GM12891 (cell line): ENCODE results near the gene SRGAP1.

Source experiments
- PAX5 ChIP-seq: IDR thresholded peaks from 2 replicates; pipeline ENCODE4 v1.6.1; 2011; ENCODE audit warnings: low read length, moderate library complexity, mild to moderate bottlenecking; ENCODE audit not compliant: insufficient read depth, severe bottlenecking
- POLR2A ChIP-seq: IDR thresholded peaks from 2 replicates; pipeline ENCODE4 v1.6.1; 2011; ENCODE audit warnings: low read depth, low read length, control low read depth
- POLR2AphosphoS5 ChIP-seq: IDR thresholded peaks from 2 replicates; pipeline ENCODE4 v1.6.1; 2011; ENCODE audit warnings: low read depth, low read length, control low read depth
- POU2F2 ChIP-seq: IDR thresholded peaks from 2 replicates; pipeline ENCODE4 v1.6.1; 2011; ENCODE audit warnings: low read depth, mild to moderate bottlenecking, control low read depth, low read length, moderate library complexity
- SPI1 ChIP-seq: IDR thresholded peaks from 2 replicates; pipeline ENCODE4 v1.6.1; 2011; ENCODE audit warnings: low read depth, low read length, control low read depth
- TAF1 ChIP-seq: IDR thresholded peaks from 2 replicates; pipeline ENCODE4 v1.6.1; 2011; ENCODE audit warnings: low read depth, low read length, control low read depth

- TF ChIP-seq POLR2A (no peak), POLR2AphosphoS5 (no peak), SPI1 (no peak), TAF1 (no peak), PAX5 (no peak), POU2F2 (no peak)
These were observed 209.6 kb downstream of the SRGAP1 start for GRCh38 chr12:64054079-64054520.
